Cardiac muscle cell (in vitro differentiated cells and primary cell): ENCODE measurements around the gene SF3A1. TPM values are rescaled to one million over a fixed set of nuclear protein-coding genes. Genes with fewer than 3 reads are reported as not detected.

Source experiments
- DNase-seq, 2 donors: peaks; one replicate each; pipeline versions ENCODE4 v3.0.0 to v3.0.0-alpha.2; 2010 to 2017; ENCODE audit warnings: low read depth in 1 of 2, low spot score in 1 of 2
- H3K27ac ChIP-seq: fragments of 200-600 bp; sonication (generic); 2 replicates; pipeline ENCODE4 v1.5.1; 2016
- H3K27me3 ChIP-seq: fragments of 200-600 bp; sonication (generic); 2 replicates; pipeline ENCODE4 v1.6.0; 2016; ENCODE audit warnings: control low read depth
- H3K36me3 ChIP-seq: fragments of 200-600 bp; sonication (generic); 2 replicates; pipeline ENCODE4 v1.5.1; 2016; ENCODE audit warnings: control low read depth
- H3K4me1 ChIP-seq: fragments of 200-600 bp; sonication (generic); 2 replicates; pipeline ENCODE4 v1.8.1; 2017; ENCODE audit warnings: low read depth, mild to moderate bottlenecking, mixed run types
- H3K4me3 ChIP-seq: fragments of 200-600 bp; sonication (generic); 2 replicates; pipeline ENCODE4 v1.5.1; 2016; ENCODE audit warnings: mild to moderate bottlenecking
- H3K9me3 ChIP-seq: fragments of 200-600 bp; sonication (generic); 2 replicates; pipeline ENCODE4 v1.5.1; 2017; ENCODE audit warnings: low read depth, mild to moderate bottlenecking, control low read depth
- polyA plus RNA-seq: library from polyadenylated mRNA; unstranded; fragments of >200 nt; fragmentation: Nextera tagmentation; extraction: Ambion mirVana; gene quantifications from 2 replicates; pipeline ENCODE4 v1.2.1, GENCODE V29; 2016
- total RNA-seq: library from RNA; depleted of rRNA; stranded (reverse); fragments of >200 nt; gene quantifications from 2 replicates; pipeline ENCODE4 v1.2.3, GENCODE V29; 2016
- TF ChIP-seq, protein P1 (sequence below): IDR thresholded peaks from 2 replicates; pipeline ENCODE4 v1.5.1; 2012; ENCODE audit warnings: low read depth, mild to moderate bottlenecking, low read length

Gene SF3A1
- total and polyA plus RNA-seq, 2 experiments from 2014 or later = 92.6 to 160 TPM

DNA sequence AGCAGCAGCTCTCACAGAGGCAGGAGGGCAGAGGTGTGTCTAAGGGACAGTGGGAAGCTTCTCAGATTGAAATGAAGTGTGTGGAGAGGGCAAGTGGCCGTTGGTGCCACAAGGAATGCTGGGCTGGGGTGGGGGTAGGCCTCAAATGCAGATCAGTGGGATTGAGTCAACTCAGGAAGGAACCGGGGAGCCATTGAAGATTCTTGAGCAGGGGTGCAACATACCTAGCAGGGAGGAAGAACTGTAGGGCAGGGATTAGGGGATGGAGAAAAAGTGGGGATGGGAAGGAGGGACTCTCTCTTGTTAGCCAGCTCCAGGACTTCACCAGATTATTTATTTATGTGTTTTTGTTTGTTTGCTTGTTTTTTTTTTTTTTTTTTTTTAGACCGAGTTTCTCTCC, 37.2 kb upstream of the SF3A1 start:
- H3K27ac ChIP-seq = no peak overlapping the region
- no peaks in the 10 kb centered on the region for H3K36me3 ChIP-seq
- H3K4me1 ChIP-seq = no peaks in the 10 kb centered on the region
- no peaks in the 10 kb centered on the region for H3K9me3 ChIP-seq
- no peak for DNase-seq
- no peak overlapping the region for H3K4me3 ChIP-seq
- TF ChIP-seq, protein P1, sequence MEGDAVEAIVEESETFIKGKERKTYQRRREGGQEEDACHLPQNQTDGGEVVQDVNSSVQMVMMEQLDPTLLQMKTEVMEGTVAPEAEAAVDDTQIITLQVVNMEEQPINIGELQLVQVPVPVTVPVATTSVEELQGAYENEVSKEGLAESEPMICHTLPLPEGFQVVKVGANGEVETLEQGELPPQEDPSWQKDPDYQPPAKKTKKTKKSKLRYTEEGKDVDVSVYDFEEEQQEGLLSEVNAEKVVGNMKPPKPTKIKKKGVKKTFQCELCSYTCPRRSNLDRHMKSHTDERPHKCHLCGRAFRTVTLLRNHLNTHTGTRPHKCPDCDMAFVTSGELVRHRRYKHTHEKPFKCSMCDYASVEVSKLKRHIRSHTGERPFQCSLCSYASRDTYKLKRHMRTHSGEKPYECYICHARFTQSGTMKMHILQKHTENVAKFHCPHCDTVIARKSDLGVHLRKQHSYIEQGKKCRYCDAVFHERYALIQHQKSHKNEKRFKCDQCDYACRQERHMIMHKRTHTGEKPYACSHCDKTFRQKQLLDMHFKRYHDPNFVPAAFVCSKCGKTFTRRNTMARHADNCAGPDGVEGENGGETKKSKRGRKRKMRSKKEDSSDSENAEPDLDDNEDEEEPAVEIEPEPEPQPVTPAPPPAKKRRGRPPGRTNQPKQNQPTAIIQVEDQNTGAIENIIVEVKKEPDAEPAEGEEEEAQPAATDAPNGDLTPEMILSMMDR = no peak
- no peaks in the 10 kb centered on the region for H3K27me3 ChIP-seq

DNA sequence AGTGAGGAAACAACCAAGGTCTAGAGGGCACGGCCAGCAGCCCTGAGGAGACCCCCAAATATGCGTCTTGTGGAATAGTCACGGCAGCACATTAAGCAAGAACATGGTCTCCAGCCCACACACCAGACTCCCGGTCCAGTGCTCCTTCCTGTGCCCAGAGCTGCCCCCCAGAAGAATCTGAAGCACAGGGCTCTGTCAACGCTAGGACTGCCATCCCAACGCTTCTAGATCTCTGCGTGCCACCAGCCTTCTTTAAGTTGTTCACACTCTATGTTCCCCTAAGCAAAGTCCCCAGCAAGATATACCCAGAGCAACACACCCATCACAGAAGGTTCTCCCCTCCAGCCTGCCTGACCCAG, 36.6 kb upstream of the SF3A1 start:
- TF ChIP-seq, protein P1 = no peak
- DNase-seq = no peak
- Histone ChIP-seq H3K4me3 (no peak overlapping the region), H3K27me3 (no peaks in the 10 kb centered on the region), H3K9me3 (no peaks in the 10 kb centered on the region), H3K4me1 (no peaks in the 10 kb centered on the region), H3K36me3 (no peaks in the 10 kb centered on the region), H3K27ac (no peak overlapping the region)

DNA sequence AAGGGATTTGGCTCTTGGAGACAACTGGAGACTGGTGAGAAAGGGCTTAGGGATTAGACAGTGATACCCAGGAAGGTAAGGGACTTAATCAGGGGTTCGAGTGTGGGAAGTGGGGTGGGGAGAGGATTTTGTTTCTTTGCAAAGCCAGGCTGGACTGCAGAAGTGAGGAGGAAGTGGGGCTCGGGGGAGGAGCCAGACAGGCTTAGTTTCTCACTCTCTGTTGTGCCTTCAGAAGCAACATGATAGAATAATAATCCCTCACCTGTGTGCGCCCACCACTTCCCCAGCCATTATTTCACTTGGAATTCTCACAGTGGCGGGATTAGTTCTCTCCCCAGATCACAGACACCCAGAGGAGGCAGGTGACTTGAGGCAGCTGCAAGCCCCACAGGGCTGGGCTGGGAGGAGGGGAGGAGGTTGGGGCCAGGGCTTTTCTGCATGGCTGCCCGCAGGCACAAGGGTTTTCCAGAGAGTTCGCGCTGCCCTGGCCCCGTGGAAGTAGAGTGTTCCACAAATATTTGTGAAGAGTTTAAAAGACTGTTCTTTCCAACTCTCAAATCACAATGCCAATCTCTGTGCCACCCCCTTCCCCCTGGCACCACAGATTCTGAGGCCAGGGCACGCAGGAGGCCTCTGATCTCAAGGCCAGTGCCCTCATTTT, 36.1 kb upstream of the SF3A1 start:
- Histone ChIP-seq H3K4me1 (no peaks in the 10 kb centered on the region), H3K36me3 (no peaks in the 10 kb centered on the region), H3K27ac (no peak overlapping the region), H3K4me3 (no peak overlapping the region), H3K9me3 (no peaks in the 10 kb centered on the region), H3K27me3 (no peaks in the 10 kb centered on the region)
- no peak for DNase-seq
- TF ChIP-seq, protein P1 = no peak

- H3K27ac ChIP-seq = no peak overlapping the region
- DNase-seq = peak; percentile 73
Observed at GRCh38 chr22:30390974-30391691, 34.4 kb upstream of the SF3A1 start.

DNA sequence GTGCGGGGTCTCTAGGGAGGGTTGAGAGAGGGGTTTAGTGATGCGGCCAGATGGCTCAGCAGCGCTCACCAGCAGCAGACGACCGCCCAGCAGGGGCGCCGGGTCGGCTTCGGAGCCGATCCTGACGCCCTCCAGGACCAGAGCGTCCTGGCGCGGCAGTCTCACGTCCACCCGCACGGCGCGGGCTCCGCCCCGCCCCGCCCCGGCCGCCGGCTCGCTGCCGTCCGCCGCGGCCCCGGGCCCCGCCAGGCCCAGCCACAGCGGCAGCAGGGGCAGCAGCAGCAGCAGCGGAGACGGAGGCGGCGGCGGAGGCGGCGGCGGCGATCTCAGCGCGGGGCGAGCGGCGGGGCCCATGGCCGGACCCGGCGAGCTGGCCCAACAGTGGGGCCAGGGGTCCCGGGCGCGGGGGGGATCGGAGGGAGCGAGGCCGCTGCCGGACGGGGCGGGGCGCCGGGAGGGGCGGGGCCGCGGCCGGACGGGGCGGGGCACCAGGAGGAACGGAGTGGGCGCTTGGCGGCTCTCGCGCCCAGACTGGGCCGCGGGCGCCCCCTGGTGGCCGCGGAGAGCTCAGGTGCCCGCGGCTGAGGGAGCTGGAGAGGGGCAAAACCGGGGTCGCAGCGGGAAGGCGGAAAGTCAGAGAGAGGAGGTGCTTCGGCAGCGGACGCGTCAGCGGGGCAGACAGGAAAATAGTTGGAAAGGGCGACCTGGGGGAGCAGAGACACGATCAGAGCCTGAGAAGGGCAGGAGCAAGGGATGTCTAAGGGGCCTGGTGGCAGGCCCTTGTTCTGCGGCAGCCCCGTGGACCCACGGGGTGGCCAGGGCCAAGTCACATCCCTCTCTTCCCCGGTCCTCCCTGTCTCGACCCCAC, 30.5 kb upstream of the SF3A1 start, which contains the start of gene RNF215:
RNF215 (minus strand) TSS at position 452 of the 868 bp plus-strand sequence; CDS start at position 354, 98 bp downstream.
- peaks cover 4% of the 10 kb centered on the region for H3K4me1 ChIP-seq
- peak within 1 kb of the TSS; percentile 63 for H3K27ac ChIP-seq
- H3K4me3 ChIP-seq = peak within 1 kb of the TSS; percentile 52
- peak; percentile 85 to 91 for DNase-seq
- TF ChIP-seq, protein P1 = peak; percentile 76
- no peaks in the 10 kb centered on the region for H3K9me3 ChIP-seq
- H3K36me3 ChIP-seq = no peaks in the 10 kb centered on the region
- no peaks in the 10 kb centered on the region for H3K27me3 ChIP-seq

More at GRCh38 chr22:30390974-30391691, 34.4 kb upstream of the SF3A1 start:
- Histone ChIP-seq H3K9me3 (no peaks in the 10 kb centered on the region), H3K4me1 (no peaks in the 10 kb centered on the region), H3K4me3 (no peak overlapping the region), H3K27me3 (no peaks in the 10 kb centered on the region), H3K36me3 (no peaks in the 10 kb centered on the region)
- TF ChIP-seq, protein P1 = peak; percentile 65
